Measurements from ENCODE around the gene PPEF2. TPM values are rescaled to one million over a fixed set of nuclear protein-coding genes. Genes with fewer than 3 reads are reported as not detected.

The PPEF2 gene
- total RNA-seq, 1 experiment from 2014 or later, result not detected

- peaks cover 4% of the 10 kb centered on the region for H3K4me1 ChIP-seq (ENCODE audit: insufficient read depth, low read length, poor library complexity, severe bottlenecking)
- no peak for DNase-seq (ENCODE audit: low spot score)
- POLR2A ChIA-PET (ENCODE audit: low non-redundant PET), result no interaction called here
- intact Hi-C loops (cut with micrococcal nuclease; ENCODE audit: unreplicated experiment), result no loop called here
- no TSS peak for BruUV-seq (replicated peaks)
- CTCF ChIA-PET, result no interaction called here
- no peaks in the 10 kb centered on the region for H3K27me3 ChIP-seq (replicated peaks; ENCODE audit: insufficient read depth, low read depth, low read length, poor library complexity)
- H3K9me3 ChIP-seq (ENCODE audit: low read depth, low read length, poor library complexity, severe bottlenecking), result no peaks in the 10 kb centered on the region
- TF ChIP-seq CTCF (conservative IDR thresholded peaks at IDR 0.05; ENCODE audit: low read depth, low read length), result no peak
- no peak for TF ChIP-seq EZH2 (IDR thresholded peaks at IDR 0.05; ENCODE audit: borderline replicate concordance, low read depth, low read length, poor library complexity, severe bottlenecking)
- H3K4me3 ChIP-seq (ENCODE audit: low read depth, low read length, poor library complexity, severe bottlenecking), result no peak overlapping the region
- no peak overlapping the region for H3K27ac ChIP-seq (ENCODE audit: low read depth, low read length, poor library complexity, severe bottlenecking)
- no peaks in the 10 kb centered on the region for H3K36me3 ChIP-seq (ENCODE audit: insufficient read depth, low read length, poor library complexity, severe bottlenecking)
These were observed 19.7 kb upstream of the PPEF2 start for GRCh38 chr4:75921910-75922309.

GRCh38 chr4:75920327-75920726, 18.1 kb upstream of the PPEF2 start:
- H3K4me3 ChIP-seq (ENCODE audit: low read depth, low read length, poor library complexity, severe bottlenecking), result no peak overlapping the region

GRCh38 chr4:75919920-75920319, 17.7 kb upstream of the PPEF2 start:
- Histone ChIP-seq H3K27me3 (replicated peaks; ENCODE audit: insufficient read depth, low read depth, low read length, poor library complexity) (no peaks in the 10 kb centered on the region), H3K9me3 (ENCODE audit: low read depth, low read length, poor library complexity, severe bottlenecking) (no peaks in the 10 kb centered on the region), H3K4me3 (ENCODE audit: low read depth, low read length, poor library complexity, severe bottlenecking) (no peak overlapping the region), H3K36me3 (ENCODE audit: insufficient read depth, low read length, poor library complexity, severe bottlenecking) (no peaks in the 10 kb centered on the region), H3K4me1 (ENCODE audit: insufficient read depth, low read length, poor library complexity, severe bottlenecking) (peaks cover 4% of the 10 kb centered on the region), H3K27ac (ENCODE audit: low read depth, low read length, poor library complexity, severe bottlenecking) (no peak overlapping the region)
- POLR2A ChIA-PET (ENCODE audit: low non-redundant PET), result no interaction called here
- CTCF ChIA-PET, result no interaction called here
- intact Hi-C loops (cut with micrococcal nuclease; ENCODE audit: unreplicated experiment), result loop anchor here (5.0 kb wide), 1 partner anchor 147 kb away; no protein-coding TSS in a partner anchor
- no peak for TF ChIP-seq CTCF (conservative IDR thresholded peaks at IDR 0.05; ENCODE audit: low read depth, low read length)
- TF ChIP-seq EZH2 (IDR thresholded peaks at IDR 0.05; ENCODE audit: borderline replicate concordance, low read depth, low read length, poor library complexity, severe bottlenecking), result no peak
- peak; percentile 4 for DNase-seq (ENCODE audit: low spot score)
- BruUV-seq (replicated peaks), result no TSS peak

More at GRCh38 chr4:75920327-75920726, 18.1 kb upstream of the PPEF2 start:
- H3K27ac ChIP-seq (ENCODE audit: low read depth, low read length, poor library complexity, severe bottlenecking), result no peak overlapping the region
- H3K4me1 ChIP-seq (ENCODE audit: insufficient read depth, low read length, poor library complexity, severe bottlenecking), result peaks cover 4% of the 10 kb centered on the region
- no TSS peak for BruUV-seq (replicated peaks)
- no peaks in the 10 kb centered on the region for H3K9me3 ChIP-seq (ENCODE audit: low read depth, low read length, poor library complexity, severe bottlenecking)
- intact Hi-C loops (cut with micrococcal nuclease; ENCODE audit: unreplicated experiment), result no loop called here
- no peak for DNase-seq (ENCODE audit: low spot score)
- no peaks in the 10 kb centered on the region for H3K36me3 ChIP-seq (ENCODE audit: insufficient read depth, low read length, poor library complexity, severe bottlenecking)
- ChIA-PET CTCF (no interaction called here), POLR2A (ENCODE audit: low non-redundant PET) (no interaction called here)
- no peaks in the 10 kb centered on the region for H3K27me3 ChIP-seq (replicated peaks; ENCODE audit: insufficient read depth, low read depth, low read length, poor library complexity)
- no peak for TF ChIP-seq CTCF (conservative IDR thresholded peaks at IDR 0.05; ENCODE audit: low read depth, low read length)
